HEK293 (cell line): ENCODE measurements around the gene USP5.

Source experiments
- CTCF ChIP-seq: fragments of 450-650 bp; formaldehyde crosslinking; IDR thresholded peaks from 2 replicates; pipeline ENCODE4 v1.5.1; 2016; ENCODE audit warnings: missing biosample characterization, missing genetic modification characterization
- TSHZ1 ChIP-seq: fragments of 450-650 bp; formaldehyde crosslinking; IDR thresholded peaks from 2 replicates; pipeline ENCODE4 v1.5.1; 2016; ENCODE audit warnings: missing biosample characterization, missing genetic modification characterization, borderline replicate concordance
- ZBTB10 ChIP-seq: fragments of 450-650 bp; formaldehyde crosslinking; IDR thresholded peaks from 2 replicates; pipeline ENCODE4 v1.5.1; 2016; ENCODE audit warnings: missing biosample characterization, missing genetic modification characterization
- ZFP37 ChIP-seq: fragments of 450-650 bp; formaldehyde crosslinking; IDR thresholded peaks from 2 replicates; pipeline ENCODE4 v1.5.1; 2016; ENCODE audit warnings: missing biosample characterization, missing genetic modification characterization
- ZNF148 ChIP-seq: fragments of 450-650 bp; formaldehyde crosslinking; IDR thresholded peaks from 2 replicates; pipeline ENCODE4 v1.5.0; 2017; ENCODE audit warnings: missing biosample characterization, missing genetic modification characterization, borderline replicate concordance
- ZNF248 ChIP-seq: fragments of 450-650 bp; formaldehyde crosslinking; IDR thresholded peaks from 2 replicates; pipeline ENCODE4 v1.5.1; 2017; ENCODE audit warnings: missing biosample characterization, missing genetic modification characterization
- ZNF266 ChIP-seq: fragments of 450-650 bp; formaldehyde crosslinking; IDR thresholded peaks from 2 replicates; pipeline ENCODE4 v1.5.1; 2016; ENCODE audit warnings: missing biosample characterization, missing genetic modification characterization, low read depth
- ZNF561 ChIP-seq: fragments of 450-650 bp; IDR thresholded peaks from 2 replicates; pipeline ENCODE4 v1.5.1; 2018; ENCODE audit warnings: missing biosample characterization, missing genetic modification characterization, borderline replicate concordance
- ZNF776 ChIP-seq: fragments of 450-650 bp; formaldehyde crosslinking; IDR thresholded peaks from 2 replicates; pipeline ENCODE4 v1.5.0; 2017; ENCODE audit warnings: missing biosample characterization, missing genetic modification characterization, borderline replicate concordance
- ZNF843 ChIP-seq: fragments of 450-650 bp; formaldehyde crosslinking; IDR thresholded peaks from 2 replicates; pipeline ENCODE4 v1.5.1; 2016; ENCODE audit warnings: missing biosample characterization, missing genetic modification characterization

GRCh38 chr12:6860116-6860515, 8.2 kb downstream of the USP5 start:
- TF ChIP-seq ZNF776 (no peak), CTCF (tag by site-specific recombination) (no peak), TSHZ1 (tag by site-specific recombination) (no peak), ZNF843 (tag by site-specific recombination) (no peak), ZNF561 (tag by site-specific recombination) (no peak), ZFP37 (no peak), ZNF148 (no peak), ZNF266 (tag by site-specific recombination) (no peak), ZBTB10 (tag by site-specific recombination) (no peak), ZNF248 (tag by site-specific recombination) (no peak)
